GM12865 (cell line): Measurements from ENCODE around the gene IL15RA.

Experiments
- DNase-seq: peaks from one replicate; pipeline ENCODE4 v3.0.0; 2010; ENCODE audit warnings: low read depth
- H3K4me3 ChIP-seq: 2 replicates; pipeline ENCODE4 v1.5.1; 2011; ENCODE audit warnings: mild to moderate bottlenecking, low read depth, low read length, control low read depth
- TF ChIP-seq, protein P1 (sequence below): IDR thresholded peaks from 2 replicates; pipeline ENCODE4 v1.5.1; 2011; ENCODE audit warnings: low read length, control low read depth, low read depth, inconsistent platforms; ENCODE audit not compliant: insufficient read depth; ENCODE audit errors: missing control alignments

The IL15RA gene

DNA sequence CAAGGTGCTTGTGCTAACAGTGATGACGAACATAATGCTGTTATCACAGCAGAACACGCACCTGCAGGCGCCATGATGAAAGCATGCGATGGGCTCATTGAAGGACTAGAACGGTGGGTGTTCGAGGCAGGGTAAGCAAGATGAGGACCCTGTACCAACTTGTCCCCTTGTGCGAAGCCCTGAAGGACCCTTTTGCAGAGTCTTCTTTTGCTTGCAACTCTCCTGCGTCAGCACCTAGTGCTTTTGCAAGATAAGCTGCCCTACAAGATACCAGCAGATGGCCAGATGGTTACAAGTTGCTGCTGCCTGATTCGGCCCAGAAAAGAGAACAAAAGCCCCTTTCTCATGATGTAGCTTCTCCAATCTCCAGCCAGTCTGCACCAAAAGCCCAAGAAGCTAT is 4.2 kb upstream of the IL15RA start:
- DNase-seq = no peak
- no peak overlapping the region for H3K4me3 ChIP-seq
- TF ChIP-seq, protein P1, sequence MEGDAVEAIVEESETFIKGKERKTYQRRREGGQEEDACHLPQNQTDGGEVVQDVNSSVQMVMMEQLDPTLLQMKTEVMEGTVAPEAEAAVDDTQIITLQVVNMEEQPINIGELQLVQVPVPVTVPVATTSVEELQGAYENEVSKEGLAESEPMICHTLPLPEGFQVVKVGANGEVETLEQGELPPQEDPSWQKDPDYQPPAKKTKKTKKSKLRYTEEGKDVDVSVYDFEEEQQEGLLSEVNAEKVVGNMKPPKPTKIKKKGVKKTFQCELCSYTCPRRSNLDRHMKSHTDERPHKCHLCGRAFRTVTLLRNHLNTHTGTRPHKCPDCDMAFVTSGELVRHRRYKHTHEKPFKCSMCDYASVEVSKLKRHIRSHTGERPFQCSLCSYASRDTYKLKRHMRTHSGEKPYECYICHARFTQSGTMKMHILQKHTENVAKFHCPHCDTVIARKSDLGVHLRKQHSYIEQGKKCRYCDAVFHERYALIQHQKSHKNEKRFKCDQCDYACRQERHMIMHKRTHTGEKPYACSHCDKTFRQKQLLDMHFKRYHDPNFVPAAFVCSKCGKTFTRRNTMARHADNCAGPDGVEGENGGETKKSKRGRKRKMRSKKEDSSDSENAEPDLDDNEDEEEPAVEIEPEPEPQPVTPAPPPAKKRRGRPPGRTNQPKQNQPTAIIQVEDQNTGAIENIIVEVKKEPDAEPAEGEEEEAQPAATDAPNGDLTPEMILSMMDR = no peak

DNA sequence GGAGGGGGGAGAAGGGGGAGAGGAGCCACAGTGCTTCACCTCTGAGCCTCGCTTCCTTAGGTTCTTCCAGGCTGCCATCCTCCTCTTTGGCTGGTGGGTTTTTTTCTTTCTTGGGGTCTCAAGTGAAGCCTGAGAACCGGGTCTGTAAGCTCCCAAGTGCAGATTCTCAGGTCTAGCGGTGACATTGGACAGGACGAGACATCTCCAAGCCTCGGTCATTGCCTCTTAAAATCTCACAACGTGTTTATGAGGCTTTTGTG is 817 bp upstream of the IL15RA start:
- DNase-seq = no peak
- TF ChIP-seq, protein P1 = no peak
- peak overlapping the region; percentile 83 for H3K4me3 ChIP-seq

DNA sequence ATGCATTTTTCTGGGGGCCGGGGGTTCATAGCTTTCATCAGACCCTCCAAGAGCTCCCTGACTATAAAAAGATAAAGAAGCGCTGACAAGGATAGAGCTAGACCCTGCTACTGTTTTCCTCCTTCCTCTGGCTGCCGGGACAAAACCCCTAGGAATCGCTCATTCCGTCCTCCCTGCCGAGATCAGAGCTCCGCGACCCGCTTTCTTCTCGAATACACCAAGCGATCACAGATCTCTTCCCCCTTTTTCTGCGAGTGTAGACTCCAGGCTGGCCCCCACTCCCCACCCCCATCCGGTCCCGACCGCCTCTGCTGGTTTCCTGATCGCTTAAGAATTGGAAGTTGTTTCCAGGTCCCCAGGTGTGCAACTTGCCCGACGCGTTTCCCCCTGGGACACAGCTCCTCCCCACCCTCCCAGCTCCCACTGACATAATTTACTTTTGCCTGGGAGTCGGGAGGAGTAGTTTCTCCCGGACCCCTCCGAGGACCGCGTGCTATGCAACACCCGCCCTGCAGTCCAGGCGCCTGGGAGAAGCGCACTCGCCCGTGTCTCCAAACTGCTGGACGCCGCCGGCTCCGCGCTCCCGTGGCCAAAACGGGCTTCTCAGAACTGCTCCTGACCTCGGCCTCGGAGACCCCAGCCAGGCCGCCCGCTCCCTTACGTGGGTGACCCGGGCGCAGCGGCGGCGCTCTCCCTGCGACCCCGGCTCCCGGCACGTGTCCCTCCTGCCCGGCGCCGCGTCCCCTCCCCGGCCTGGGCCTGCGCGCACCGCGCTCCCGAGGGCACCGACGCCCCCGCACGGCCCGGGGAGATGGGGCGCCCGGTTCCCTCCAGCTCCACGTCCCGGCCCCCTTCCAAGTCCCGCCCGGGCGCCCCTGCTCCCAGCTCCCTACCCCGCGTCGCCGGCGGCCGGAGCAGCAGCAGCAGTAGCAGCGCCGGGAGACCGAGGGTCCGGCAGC is 552 bp downstream of the IL15RA start:
- TF ChIP-seq, protein P1 = no peak
- H3K4me3 ChIP-seq = peak overlapping the region; percentile 83
- DNase-seq = peak; percentile 57

DNA sequence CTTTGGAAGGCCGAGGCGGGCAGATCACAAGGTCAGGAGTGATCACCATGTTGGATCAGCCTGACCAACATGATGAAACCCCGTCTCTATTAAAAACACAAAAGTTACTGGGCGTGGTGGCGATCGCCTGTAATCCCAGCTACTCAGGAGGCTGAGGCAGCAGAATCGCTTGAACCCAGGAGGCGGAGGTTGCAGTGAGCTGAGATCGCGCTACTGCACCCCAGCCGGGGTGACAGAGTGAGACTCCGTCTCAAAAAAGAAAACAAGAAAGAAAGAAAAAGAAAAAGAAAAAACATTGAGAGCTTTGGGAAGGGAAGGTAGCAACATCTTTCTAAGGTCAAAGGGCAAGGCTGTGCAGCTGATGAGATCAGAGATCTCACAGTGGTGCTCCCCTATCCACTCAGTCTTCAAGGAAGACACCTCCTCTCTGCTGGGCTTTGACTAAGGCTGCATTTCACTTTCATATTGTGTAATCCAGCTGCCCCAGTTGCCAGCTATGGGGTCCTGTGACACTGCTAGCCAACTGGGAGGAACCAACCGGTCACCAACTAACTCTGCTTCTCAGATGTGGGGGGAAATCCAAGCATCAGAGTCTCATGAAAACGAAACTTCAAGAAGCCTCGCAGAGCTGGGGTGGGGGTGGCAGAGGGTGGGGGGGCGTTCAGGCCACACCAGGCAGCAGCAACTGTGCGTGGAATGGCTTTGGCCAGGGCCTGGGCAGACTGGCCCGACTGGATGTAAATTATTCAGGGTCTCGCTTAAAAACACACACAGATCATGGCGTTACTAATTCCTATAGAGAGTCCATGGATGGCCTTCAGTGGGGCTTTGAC is 1.5 kb downstream of the IL15RA start:
- DNase-seq = peak; percentile 95
- peak overlapping the region; percentile 83 for H3K4me3 ChIP-seq
- TF ChIP-seq, protein P1 = no peak

DNA sequence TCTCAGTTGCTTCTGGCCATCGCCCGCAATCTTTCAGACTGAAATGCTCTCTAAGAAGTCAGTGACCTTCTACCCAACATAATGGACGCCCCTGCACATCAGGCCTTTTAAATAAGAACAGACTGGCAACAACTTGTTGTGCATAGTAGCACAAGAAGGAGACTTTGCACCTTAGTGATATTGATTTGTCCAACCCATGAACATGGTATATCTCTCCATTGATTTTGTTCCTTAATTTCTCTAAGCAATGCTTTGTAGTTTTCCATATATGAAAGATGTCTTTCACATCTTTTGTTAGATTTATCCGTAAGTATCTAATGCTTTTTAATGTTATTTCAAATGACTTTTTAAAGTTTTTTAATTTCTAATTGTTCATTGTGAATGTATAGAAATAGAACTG is 4.3 kb downstream of the IL15RA start:
- no peak for DNase-seq
- TF ChIP-seq, protein P1 = no peak
- no peak overlapping the region for H3K4me3 ChIP-seq

DNA sequence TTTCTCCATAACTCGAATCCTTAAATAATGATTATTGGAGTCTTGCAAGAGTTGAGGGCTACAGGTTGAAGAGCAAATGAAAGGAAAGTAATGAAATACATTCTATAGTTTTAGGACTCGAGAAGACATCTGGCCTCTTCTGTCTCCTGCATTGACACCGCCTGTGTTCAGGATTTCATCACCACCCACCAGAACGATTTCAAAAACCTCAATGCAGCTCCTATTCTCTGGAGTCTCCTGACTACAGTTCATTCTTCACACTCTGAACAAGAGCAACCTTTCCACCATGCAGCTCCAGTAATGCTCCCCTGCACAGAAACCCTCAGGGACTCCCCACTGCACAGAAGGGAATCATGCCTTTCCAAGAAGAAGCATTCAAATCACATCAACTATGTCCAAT is 5.5 kb downstream of the IL15RA start:
- no peak for DNase-seq
- TF ChIP-seq, protein P1 = no peak
- peak overlapping the region; percentile 31 for H3K4me3 ChIP-seq
